MM.1S (cell line): ENCODE results near the gene HMX2.

Source experiments
- EZH2phosphoT487 ChIP-seq: fragments of 300-600 bp; sonication (generic); IDR thresholded peaks from 2 replicates; pipeline ENCODE4 v1.6.1; 2018; ENCODE audit warnings: antibody characterized with exemption, low read length
- TF ChIP-seq, protein P1 (sequence below): fragments of 300-600 bp; sonication (generic); IDR thresholded peaks from 2 replicates; pipeline ENCODE4 v1.5.1; 2016; ENCODE audit warnings: antibody characterized with exemption, low read length, mixed read lengths

DNA sequence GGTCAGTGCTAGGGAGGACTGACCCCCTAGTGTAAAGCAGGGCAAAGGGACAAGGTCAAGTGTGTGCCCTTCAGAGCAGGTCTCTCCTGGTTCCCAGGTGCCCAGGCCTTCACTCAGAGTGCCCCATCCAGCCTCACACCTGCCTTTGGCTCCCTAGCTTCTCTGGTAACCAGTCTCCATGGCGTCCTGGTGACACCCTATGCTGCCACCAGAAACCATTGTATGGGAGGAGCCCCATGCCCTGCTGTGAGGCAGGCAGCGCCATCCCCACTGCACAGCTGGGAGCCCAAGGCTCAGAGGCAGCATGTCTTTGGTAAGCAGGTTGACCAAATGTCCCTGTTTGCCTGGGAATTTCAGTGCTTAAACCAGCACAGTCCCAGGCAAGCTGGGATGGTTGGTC lies 45.3 kb upstream of the HMX2 start:
- no peak for TF ChIP-seq EZH2phosphoT487
- TF ChIP-seq, protein P1, sequence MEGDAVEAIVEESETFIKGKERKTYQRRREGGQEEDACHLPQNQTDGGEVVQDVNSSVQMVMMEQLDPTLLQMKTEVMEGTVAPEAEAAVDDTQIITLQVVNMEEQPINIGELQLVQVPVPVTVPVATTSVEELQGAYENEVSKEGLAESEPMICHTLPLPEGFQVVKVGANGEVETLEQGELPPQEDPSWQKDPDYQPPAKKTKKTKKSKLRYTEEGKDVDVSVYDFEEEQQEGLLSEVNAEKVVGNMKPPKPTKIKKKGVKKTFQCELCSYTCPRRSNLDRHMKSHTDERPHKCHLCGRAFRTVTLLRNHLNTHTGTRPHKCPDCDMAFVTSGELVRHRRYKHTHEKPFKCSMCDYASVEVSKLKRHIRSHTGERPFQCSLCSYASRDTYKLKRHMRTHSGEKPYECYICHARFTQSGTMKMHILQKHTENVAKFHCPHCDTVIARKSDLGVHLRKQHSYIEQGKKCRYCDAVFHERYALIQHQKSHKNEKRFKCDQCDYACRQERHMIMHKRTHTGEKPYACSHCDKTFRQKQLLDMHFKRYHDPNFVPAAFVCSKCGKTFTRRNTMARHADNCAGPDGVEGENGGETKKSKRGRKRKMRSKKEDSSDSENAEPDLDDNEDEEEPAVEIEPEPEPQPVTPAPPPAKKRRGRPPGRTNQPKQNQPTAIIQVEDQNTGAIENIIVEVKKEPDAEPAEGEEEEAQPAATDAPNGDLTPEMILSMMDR: no peak
